GM12878 (cell line): ENCODE data around the gene STOML3. TPM values are rescaled to one million over a fixed set of nuclear protein-coding genes. Genes with fewer than 3 reads are reported as not detected.
"Not testable (repeated sequence)": the region's sequence is repeated elsewhere in the genome, so short reads cannot be mapped to it uniquely, and the experiment has no call there.

Experiments
- ATAC-seq: fragments of 200-7000 bp; cut with Tn5 transposase; 3 replicates; pipeline ENCODE4 v1.9.1; 2020; ENCODE audit warnings: mild to moderate bottlenecking, moderate library complexity
- BruUV-seq: library from RNA; stranded (reverse); fragments of 400-500 nt; replicated peaks from 2 replicates; lab custom pipeline; 2021; lab: Mats Ljungman, UMichigan
- CTCF ChIA-PET: fragments of 300-600 bp; sonication (Branson Sonifier 250); formaldehyde crosslinking; extraction: SDS; loops from one replicate; lab custom pipeline; 2021; ENCODE audit warnings: inconsistent platforms; lab: Yijun Ruan, JAX
- POLR2A ChIA-PET: fragments of 350-600 bp; formaldehyde crosslinking; extraction: SDS; loops from one replicate; lab custom pipeline; 2021; ENCODE audit warnings: inconsistent platforms; lab: Charles Lee
- RAD21 ChIA-PET: fragments of 300-600 bp; sonication (Branson Sonifier 250); formaldehyde crosslinking; loops from one replicate; lab custom pipeline; 2023; ENCODE audit warnings: antibody characterized with exemption; ENCODE audit not compliant: unreplicated experiment; lab: Charles Lee
- SMC1A ChIA-PET: fragments of 300-600 bp; sonication (Branson Sonifier 250); formaldehyde crosslinking; loops from one replicate; lab custom pipeline; 2023; ENCODE audit not compliant: unreplicated experiment, uncharacterized antibody; lab: Charles Lee
- DNase-seq: peaks from one replicate; pipeline ENCODE4 v3.0.0-alpha.2; 2011; ENCODE audit warnings: low read depth, low spot score
- FAIRE-seq: peaks from 3 replicates; lab custom pipeline; 2011; peaks lifted over from hg19 to GRCh38; lab: Jason Lieb, UNC
- H2AFZ ChIP-seq: 2 replicates; pipeline ENCODE4 v1.6.0; 2011; ENCODE audit warnings: low read depth, low read length, control low read depth; ENCODE audit not compliant: control insufficient read depth
- H3K27ac ChIP-seq: 2 replicates; pipeline ENCODE4 v1.5.1; 2011; ENCODE audit warnings: control low read depth; ENCODE audit not compliant: control insufficient read depth, insufficient read depth
- H3K27me3 ChIP-seq, 2 experiments: replicated peaks in 1 of 2; 2 replicates each; pipeline versions ENCODE4 v1.6.0 to v1.6.1; 2011; ENCODE audit warnings: low read length in 1 of 2; ENCODE audit not compliant: control insufficient read depth in 2 of 2, insufficient read depth in 2 of 2
- H3K36me3 ChIP-seq, 2 experiments: 2 replicates each; pipeline ENCODE4 v1.5.1; 2011; ENCODE audit warnings: low read length in 1 of 2; ENCODE audit not compliant: control insufficient read depth in 2 of 2, insufficient read depth in 2 of 2
- H3K4me1 ChIP-seq: 2 replicates; pipeline ENCODE4 v1.6.1; 2011; ENCODE audit warnings: mild to moderate bottlenecking, low read length, moderate library complexity, mixed read lengths; ENCODE audit not compliant: control insufficient read depth, insufficient read depth
- H3K4me2 ChIP-seq: 2 replicates; pipeline ENCODE4 v1.6.0; 2011; ENCODE audit warnings: control low read depth; ENCODE audit not compliant: control insufficient read depth, insufficient read depth
- H3K4me3 ChIP-seq: fragments of 200-600 bp; sonication (generic); 2 replicates; pipeline ENCODE4 v1.5.1; 2016
- H3K79me2 ChIP-seq: 2 replicates; pipeline ENCODE4 v1.6.0; 2011; ENCODE audit warnings: low read length; ENCODE audit not compliant: control insufficient read depth, insufficient read depth
- H3K9ac ChIP-seq: 2 replicates; pipeline ENCODE4 v1.8.0; 2011; ENCODE audit warnings: low read length, control low read depth, mixed read lengths; ENCODE audit not compliant: control insufficient read depth, insufficient read depth
- H3K9me3 ChIP-seq: replicated peaks from 3 replicates; pipeline ENCODE4 v1.5.1; 2011; ENCODE audit warnings: mild to moderate bottlenecking, low read length; ENCODE audit not compliant: control insufficient read depth, insufficient read depth
- H4K20me1 ChIP-seq: 2 replicates; pipeline ENCODE4 v1.6.0; 2011; ENCODE audit not compliant: control insufficient read depth, insufficient read depth
- EP300 ChIP-seq, 2 experiments: fragments of 150-350 bp in 1 of 2; IDR thresholded peaks; 2 replicates each; pipeline ENCODE4 v1.6.1; 2011 to 2012; ENCODE audit warnings: low read depth in 2 of 2, low read length in 2 of 2, borderline replicate concordance in 1 of 2, improper control_type of control experiment in 1 of 2, inconsistent platforms in 1 of 2; ENCODE audit not compliant: control insufficient read depth in 1 of 2
- WGBS: methylation state at CpG from one replicate; pipeline ENCODE4 v1.1.6; 2016; ENCODE audit warnings: low lambda C conversion rate; ENCODE audit not compliant: insufficient replicate concordance, insufficient coverage; ENCODE audit errors: missing lambda C conversion rate; 5-methylcytosine and 5-hydroxymethylcytosine counted together
- in situ Hi-C: fragments of 300-500 bp; cut with MboI; formaldehyde crosslinking; loops from 9 replicates; pipeline ENCODE4 v1.14.3; 2018; ENCODE audit warnings: mixed read lengths
- intact Hi-C: fragments of 100-400 bp; cut with micrococcal nuclease; formaldehyde crosslinking; loops from one replicate; pipeline ENCODE4 v1.14.2; 2022; ENCODE audit not compliant: unreplicated experiment
- polyA plus RNA-seq, 11 experiments: library from polyadenylated mRNA; depleted of rRNA in 4 of 11; unstranded in 6 of 11; stranded (reverse) in 5 of 11; fragments of >200 nt; fragmentation: Nextera tagmentation in 4 of 11; fragmentation: Illumina TruSeq in 1 of 11; extraction: Ambion mirVana in 4 of 11; extraction: Trizol in 1 of 11; gene quantifications; 1 replicate in 1 of 11; 2 replicates in 10 of 11; pipeline versions ENCODE4 v1.2.1 to v1.2.3, GENCODE V29; 2011 to 2016; ENCODE audit warnings: inconsistent platforms in 2 of 11, missing spikeins in 2 of 11, low read depth in 1 of 11
- total RNA-seq, 4 experiments: library from RNA; depleted of rRNA in 3 of 4; stranded (reverse); fragments of >200 nt in 3 of 4; fragmentation: Illumina TruSeq in 1 of 4; extraction: Trizol in 1 of 4; gene quantifications; 2 replicates each; pipeline versions ENCODE4 v1.2.1 to v1.2.3, GENCODE V29; 2013 to 2021
- TF ChIP-seq, protein P1 (sequence below), 3 experiments: IDR thresholded peaks in 2 of 3; conservative IDR thresholded peaks in 1 of 3; 2 replicates each; pipeline ENCODE4 v1.5.1; 2011; ENCODE audit warnings: low read depth in 3 of 3, low read length in 3 of 3, mild to moderate bottlenecking in 3 of 3, control low read depth in 2 of 3, moderate library complexity in 2 of 3, inconsistent platforms in 1 of 3, mixed read lengths in 1 of 3; ENCODE audit not compliant: control insufficient read depth in 2 of 3, insufficient read depth in 1 of 3; ENCODE audit errors: extremely low read depth in 1 of 3

The STOML3 gene
- total and polyA plus RNA-seq, 10 of the 15 experiments (the other 5 are each of a cell fraction or from before 2014, with no cell fraction given) = not detected

DNA sequence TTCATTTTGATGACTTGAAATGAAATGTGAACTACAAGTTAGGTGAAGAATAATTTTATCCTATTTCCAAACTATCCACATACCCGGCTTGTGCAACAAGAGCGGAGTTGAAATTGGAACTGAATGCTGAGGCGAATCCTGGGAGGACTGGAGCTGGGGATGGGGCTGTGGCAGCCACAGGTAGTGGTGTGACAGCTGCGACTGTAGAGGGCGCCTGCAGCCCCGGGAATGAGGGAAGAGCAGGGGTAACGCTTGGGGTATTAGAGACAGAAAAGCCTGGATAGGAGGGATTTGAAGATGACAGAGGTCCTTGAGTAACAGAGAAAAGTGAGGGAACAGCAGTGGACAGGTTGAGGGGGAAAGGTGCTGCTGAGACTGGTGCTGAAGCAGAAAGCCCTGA is 22.0 kb upstream of the STOML3 start:
- ChIA-PET SMC1A (no interaction called here), RAD21 (no interaction called here), CTCF (no interaction called here), POLR2A (no interaction called here)
- no peak overlapping the region for H2AFZ ChIP-seq
- no peaks in the 10 kb centered on the region for H3K4me1 ChIP-seq
- BruUV-seq = no TSS peak
- in situ Hi-C loops = no loop called here
- DNase-seq = no peak
- no peaks in the 10 kb centered on the region for H3K27me3 ChIP-seq
- no peak for ATAC-seq
- no peak for FAIRE-seq
- peaks cover 17 to 41% of the 10 kb centered on the region in 2 experiments for H3K36me3 ChIP-seq
- WGBS = 98% methylated on average over 7 of the region's 7 CpGs
- H3K9ac ChIP-seq = no peak overlapping the region
- intact Hi-C loops = no loop called here
- no peak overlapping the region for H3K4me3 ChIP-seq
- H4K20me1 ChIP-seq = no peaks in the 10 kb centered on the region
- H3K27ac ChIP-seq = no peak overlapping the region
- TF ChIP-seq, protein P1, sequence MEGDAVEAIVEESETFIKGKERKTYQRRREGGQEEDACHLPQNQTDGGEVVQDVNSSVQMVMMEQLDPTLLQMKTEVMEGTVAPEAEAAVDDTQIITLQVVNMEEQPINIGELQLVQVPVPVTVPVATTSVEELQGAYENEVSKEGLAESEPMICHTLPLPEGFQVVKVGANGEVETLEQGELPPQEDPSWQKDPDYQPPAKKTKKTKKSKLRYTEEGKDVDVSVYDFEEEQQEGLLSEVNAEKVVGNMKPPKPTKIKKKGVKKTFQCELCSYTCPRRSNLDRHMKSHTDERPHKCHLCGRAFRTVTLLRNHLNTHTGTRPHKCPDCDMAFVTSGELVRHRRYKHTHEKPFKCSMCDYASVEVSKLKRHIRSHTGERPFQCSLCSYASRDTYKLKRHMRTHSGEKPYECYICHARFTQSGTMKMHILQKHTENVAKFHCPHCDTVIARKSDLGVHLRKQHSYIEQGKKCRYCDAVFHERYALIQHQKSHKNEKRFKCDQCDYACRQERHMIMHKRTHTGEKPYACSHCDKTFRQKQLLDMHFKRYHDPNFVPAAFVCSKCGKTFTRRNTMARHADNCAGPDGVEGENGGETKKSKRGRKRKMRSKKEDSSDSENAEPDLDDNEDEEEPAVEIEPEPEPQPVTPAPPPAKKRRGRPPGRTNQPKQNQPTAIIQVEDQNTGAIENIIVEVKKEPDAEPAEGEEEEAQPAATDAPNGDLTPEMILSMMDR (IDR thresholded peaks at IDR 0.05 in 2 of 3, conservative IDR thresholded peaks at IDR 0.05 in 1 of 3; ENCODE audit: control insufficient read depth in 2 of 3, extremely low read depth in 1 of 3, insufficient read depth in 1 of 3, low read depth in 3 of 3, low read length in 3 of 3) = 0 out of 6 replicates have a peak, but pooled peaks of 2 of the 3 experiments have one; percentile 4 to 11
- TF ChIP-seq EP300 (IDR thresholded peaks at IDR 0.05; ENCODE audit: borderline replicate concordance in 1 of 2, control insufficient read depth in 1 of 2, low read depth in 2 of 2, low read length in 2 of 2) = no peak
- no peaks in the 10 kb centered on the region for H3K9me3 ChIP-seq
- no peaks in the 10 kb centered on the region for H3K79me2 ChIP-seq
- no peak overlapping the region for H3K4me2 ChIP-seq

DNA sequence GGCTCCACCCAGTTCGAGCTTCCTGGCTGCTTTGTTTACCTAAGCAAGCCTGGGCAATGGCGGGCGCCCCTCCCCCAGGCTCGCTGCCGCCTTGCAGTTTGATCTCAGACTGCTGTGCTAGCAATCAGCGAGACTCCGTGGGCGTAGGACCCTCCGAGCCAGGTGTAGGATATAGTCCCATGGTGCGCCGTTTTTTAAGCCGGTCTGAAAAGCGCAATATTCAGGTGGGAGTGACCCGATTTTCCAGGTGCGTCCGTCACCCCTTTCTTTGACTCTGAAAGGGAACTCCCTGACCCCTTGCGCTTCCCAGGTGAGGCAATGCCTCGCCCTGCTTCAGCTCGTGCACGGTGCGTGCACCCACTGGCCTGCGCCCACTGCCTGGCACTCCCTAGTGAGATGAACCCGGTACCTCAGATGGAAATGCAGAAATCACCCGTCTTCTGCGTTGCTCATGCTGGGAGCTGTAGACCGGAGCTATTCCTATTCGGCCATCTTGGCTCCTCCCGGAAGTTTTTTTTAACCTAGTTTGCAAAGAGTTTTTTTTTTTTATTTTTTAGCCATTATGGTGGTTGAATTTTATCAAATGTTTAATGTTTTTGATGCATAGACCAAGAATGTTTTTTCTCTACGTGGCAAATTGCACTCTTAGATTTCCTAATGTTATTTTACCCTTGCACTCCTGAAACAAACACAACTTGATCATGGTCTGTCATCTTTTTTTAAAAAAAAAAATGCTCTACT is 15.9 kb upstream of the STOML3 start:
- RAD21 ChIA-PET, POLR2A ChIA-PET: not testable (repeated sequence)

More for the DNA sequence above, 15.9 kb upstream of the STOML3 start:
- CTCF ChIA-PET, ATAC-seq, H3K4me3 ChIP-seq, in situ Hi-C loops, H4K20me1 ChIP-seq, H3K9me3 ChIP-seq, intact Hi-C loops, H2AFZ ChIP-seq, H3K9ac ChIP-seq, H3K27ac ChIP-seq, DNase-seq, SMC1A ChIA-PET, H3K4me2 ChIP-seq, H3K36me3 ChIP-seq, BruUV-seq, H3K4me1 ChIP-seq, FAIRE-seq, H3K27me3 ChIP-seq, H3K79me2 ChIP-seq: not testable (repeated sequence)
- 89% methylated on average over 18 of the region's 29 CpGs for WGBS
